ENCODE data around the gene SCD5.

DNA sequence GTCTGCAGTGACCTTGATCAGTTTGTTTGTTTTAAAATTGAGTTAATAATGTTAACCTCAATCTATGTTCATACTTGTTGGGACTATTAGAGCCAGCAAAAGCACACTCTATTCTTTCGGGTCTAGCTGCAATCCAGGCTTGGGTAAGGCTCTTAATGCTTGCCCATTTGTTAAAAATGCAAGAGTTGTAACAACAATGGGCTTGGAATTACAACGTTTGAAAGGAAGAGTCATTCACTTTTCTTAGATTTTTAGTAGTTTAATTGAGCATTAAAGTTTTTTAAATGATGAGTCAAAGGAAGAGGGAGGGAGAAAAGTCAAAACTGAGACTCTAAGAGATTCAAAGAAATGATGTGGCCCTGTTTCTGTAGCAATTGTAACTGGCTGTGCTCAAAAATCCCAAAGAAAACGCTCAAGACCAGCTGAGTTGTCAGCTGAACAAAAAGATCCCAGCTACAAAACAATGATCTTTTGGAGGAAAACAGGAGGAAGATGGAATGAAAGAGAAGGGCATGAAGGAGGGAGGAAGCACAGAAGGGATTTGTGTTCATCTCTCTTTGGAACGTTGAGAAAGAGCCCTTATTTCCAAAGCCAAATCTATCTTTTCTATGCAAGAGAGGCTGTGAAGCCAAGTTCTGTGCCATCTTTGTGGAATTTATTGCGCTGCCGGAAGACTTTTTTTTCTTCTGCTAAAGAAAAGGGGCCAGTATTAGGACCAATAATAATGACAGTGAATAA lies 5.5 kb downstream of the SCD5 start:
- no peak for TF ChIP-seq POLR2A (IDR thresholded peaks at IDR 0.05)
- TF ChIP-seq, protein P1, sequence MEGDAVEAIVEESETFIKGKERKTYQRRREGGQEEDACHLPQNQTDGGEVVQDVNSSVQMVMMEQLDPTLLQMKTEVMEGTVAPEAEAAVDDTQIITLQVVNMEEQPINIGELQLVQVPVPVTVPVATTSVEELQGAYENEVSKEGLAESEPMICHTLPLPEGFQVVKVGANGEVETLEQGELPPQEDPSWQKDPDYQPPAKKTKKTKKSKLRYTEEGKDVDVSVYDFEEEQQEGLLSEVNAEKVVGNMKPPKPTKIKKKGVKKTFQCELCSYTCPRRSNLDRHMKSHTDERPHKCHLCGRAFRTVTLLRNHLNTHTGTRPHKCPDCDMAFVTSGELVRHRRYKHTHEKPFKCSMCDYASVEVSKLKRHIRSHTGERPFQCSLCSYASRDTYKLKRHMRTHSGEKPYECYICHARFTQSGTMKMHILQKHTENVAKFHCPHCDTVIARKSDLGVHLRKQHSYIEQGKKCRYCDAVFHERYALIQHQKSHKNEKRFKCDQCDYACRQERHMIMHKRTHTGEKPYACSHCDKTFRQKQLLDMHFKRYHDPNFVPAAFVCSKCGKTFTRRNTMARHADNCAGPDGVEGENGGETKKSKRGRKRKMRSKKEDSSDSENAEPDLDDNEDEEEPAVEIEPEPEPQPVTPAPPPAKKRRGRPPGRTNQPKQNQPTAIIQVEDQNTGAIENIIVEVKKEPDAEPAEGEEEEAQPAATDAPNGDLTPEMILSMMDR (IDR thresholded peaks at IDR 0.05) = no peak

Data from upper lobe of left lung (tissue), 4 donors.